SIG-M5 (cell line): ENCODE data around the gene RFT1.
A peak's percentile ranks its signal among the peaks of the same experiment; 100 is the strongest.

Experiments used
- DNase-seq: peaks from one replicate; lab custom pipeline; 2025; lab: John Stamatoyannopoulos, UW

The RFT1 gene

GRCh38 chr3:53084310-53085001 lies 45.8 kb downstream of the RFT1 start:
- DNase-seq, result no peak

- DNase-seq, result no peak
Observed at GRCh38 chr3:53083949-53084309, 46.3 kb downstream of the RFT1 start.

GRCh38 chr3:53083521-53083920 lies 46.7 kb downstream of the RFT1 start:
- DNase-seq, result no peak

GRCh38 chr3:53082736-53083135 lies 47.5 kb downstream of the RFT1 start:
- DNase-seq, result no peak

GRCh38 chr3:53081318-53081717 lies 48.9 kb downstream of the RFT1 start:
- no peak for DNase-seq

- no peak for DNase-seq
Observed at GRCh38 chr3:53080612-53081205, 49.5 kb downstream of the RFT1 start.

GRCh38 chr3:53079791-53080555 lies 50.3 kb downstream of the RFT1 start:
- DNase-seq, result no peak

- no peak for DNase-seq
Observed at GRCh38 chr3:53079147-53079546, 51.1 kb downstream of the RFT1 start.

- DNase-seq, result no peak
Observed at GRCh38 chr3:53078656-53079055, 51.6 kb downstream of the RFT1 start.

- no peak for DNase-seq
Observed at GRCh38 chr3:53077476-53078220, 52.6 kb downstream of the RFT1 start.

- DNase-seq, result no peak
Observed at GRCh38 chr3:53075743-53076140, 54.5 kb downstream of the RFT1 start.

- no peak for DNase-seq
Observed at GRCh38 chr3:53074761-53075742, 55.2 kb downstream of the RFT1 start.

- no peak for DNase-seq
Observed at GRCh38 chr3:53074366-53074696, 55.9 kb downstream of the RFT1 start.

GRCh38 chr3:53073553-53074365 lies 56.5 kb downstream of the RFT1 start:
- no peak for DNase-seq

- peak; percentile 10 for DNase-seq
Observed at GRCh38 chr3:53072653-53073552, 57.3 kb downstream of the RFT1 start.

GRCh38 chr3:53071882-53072431 lies 58.3 kb downstream of the RFT1 start:
- no peak for DNase-seq

GRCh38 chr3:53069422-53070068 lies 60.7 kb downstream of the RFT1 start:
- no peak for DNase-seq

- DNase-seq, result no peak
Observed at GRCh38 chr3:53068176-53068575, 62.1 kb downstream of the RFT1 start.

GRCh38 chr3:53067567-53067966 lies 62.7 kb downstream of the RFT1 start:
- no peak for DNase-seq
